OCI-LY1 (cell line): ENCODE results near the gene PANK4.
A peak's percentile ranks its signal among the peaks of the same experiment; 100 is the strongest.
"Not testable (repeated sequence)": the region's sequence is repeated elsewhere in the genome, so short reads cannot be mapped to it uniquely, and the experiment has no call there.

Source experiments
- H2AFZ ChIP-seq: fragments of 200-600 bp; sonication (generic), shearing (Covaris generic); 2 replicates; pipeline ENCODE4 v1.6.0; 2014; ENCODE audit warnings: antibody characterized with exemption, mild to moderate bottlenecking, low read length
- H3F3A ChIP-seq: fragments of 200-600 bp; sonication (generic), shearing (Covaris generic); 2 replicates; pipeline ENCODE4 v1.6.0; 2014; ENCODE audit warnings: mild to moderate bottlenecking, antibody characterized with exemption, low read length, moderate library complexity; ENCODE audit not compliant: insufficient read depth
- H3K27ac ChIP-seq: fragments of 200-600 bp; sonication (generic); 2 replicates; pipeline ENCODE4 v1.5.1; 2014; ENCODE audit warnings: low read length, mixed run types, mild to moderate bottlenecking, low read depth; ENCODE audit not compliant: poor library complexity, severe bottlenecking
- H3K27me3 ChIP-seq: fragments of 200-600 bp; sonication (generic); 2 replicates; pipeline ENCODE4 v1.6.0; 2014; ENCODE audit warnings: antibody characterized with exemption, mild to moderate bottlenecking, low read length, moderate library complexity; ENCODE audit not compliant: insufficient read depth
- H3K36me3 ChIP-seq: fragments of 200-600 bp; sonication (generic); 2 replicates; pipeline ENCODE4 v1.6.1; 2014; ENCODE audit warnings: mild to moderate bottlenecking, antibody characterized with exemption, low read length, moderate library complexity, mixed read lengths; ENCODE audit not compliant: insufficient read depth
- H3K4me1 ChIP-seq: fragments of 200-600 bp; sonication (generic); 2 replicates; pipeline ENCODE4 v1.5.1; 2014; ENCODE audit warnings: mild to moderate bottlenecking, low read length, moderate library complexity; ENCODE audit not compliant: insufficient read depth, severe bottlenecking
- H3K4me2 ChIP-seq: fragments of 200-600 bp; sonication (generic), shearing (Covaris generic); 2 replicates; pipeline ENCODE4 v1.6.1; 2014; ENCODE audit warnings: low read length
- H3K4me3 ChIP-seq: fragments of 200-600 bp; sonication (generic); 2 replicates; pipeline ENCODE4 v1.5.1; 2014; ENCODE audit warnings: low read length, low read depth, mild to moderate bottlenecking, mixed read lengths; ENCODE audit not compliant: poor library complexity, severe bottlenecking
- H3K79me2 ChIP-seq: fragments of 200-600 bp; shearing (Covaris generic); 2 replicates; pipeline ENCODE4 v1.6.1; 2016; ENCODE audit warnings: mixed run types, low read length, mixed read lengths; ENCODE audit not compliant: insufficient read depth
- H3K9ac ChIP-seq: fragments of 200-600 bp; sonication (generic), shearing (Covaris generic); 2 replicates; pipeline ENCODE4 v1.6.1; 2014; ENCODE audit warnings: mild to moderate bottlenecking, low read length, mixed read lengths
- H3K9me2 ChIP-seq: fragments of 200-600 bp; sonication (generic), shearing (Covaris generic); 2 replicates; pipeline ENCODE4 v1.6.1; 2014; ENCODE audit warnings: low read depth, mild to moderate bottlenecking, low read length, mixed read lengths
- H3K9me3 ChIP-seq: fragments of 200-600 bp; shearing (Covaris generic); 2 replicates; pipeline ENCODE4 v1.6.1; 2014; ENCODE audit warnings: low read length, mixed read lengths
- H4K20me1 ChIP-seq: fragments of 200-600 bp; sonication (generic), shearing (Covaris generic); 2 replicates; pipeline ENCODE4 v1.6.0; 2016; ENCODE audit warnings: mild to moderate bottlenecking, low read length; ENCODE audit not compliant: insufficient read depth
- CTCF ChIP-seq: fragments of 200-600 bp; sonication (generic), shearing (Covaris generic); IDR thresholded peaks from 2 replicates; pipeline ENCODE4 v1.5.1; 2017; ENCODE audit warnings: mild to moderate bottlenecking, antibody characterized with exemption, low read length, moderate library complexity, mixed read lengths
- EZH2 ChIP-seq: fragments of 200-600 bp; sonication (generic), shearing (Covaris generic); IDR thresholded peaks from 2 replicates; pipeline ENCODE4 v1.8.0; 2017; ENCODE audit warnings: borderline replicate concordance, mixed run types, mild to moderate bottlenecking, antibody characterized with exemption, low read length, moderate library complexity, mixed read lengths

The PANK4 gene

DNA sequence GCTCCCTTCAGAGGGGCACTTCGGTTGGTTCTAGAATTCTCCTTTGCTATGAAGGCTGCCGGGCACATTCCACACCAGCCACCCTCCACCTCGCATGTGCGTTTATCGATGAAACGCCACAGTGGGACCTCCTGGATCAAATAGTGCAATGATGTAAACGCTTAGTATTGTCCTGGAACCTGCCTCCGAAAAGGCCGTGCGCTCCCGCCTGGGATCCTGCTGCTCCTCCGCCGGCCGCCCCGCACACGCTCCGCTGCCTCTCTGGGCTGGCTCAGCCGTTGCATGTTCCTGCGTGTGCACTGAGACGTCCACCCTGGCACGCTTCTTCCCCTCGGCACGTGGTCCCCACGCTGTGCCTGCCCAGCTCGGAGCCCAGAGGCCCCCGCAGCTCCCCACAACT is 25.8 kb upstream of the PANK4 start:
- Histone ChIP-seq H3K79me2 (no peaks in the 10 kb centered on the region), H3K27ac (no peak overlapping the region), H3K27me3 (no peaks in the 10 kb centered on the region), H2AFZ (no peak overlapping the region), H3K9me3 (no peaks in the 10 kb centered on the region), H3K9ac (no peak overlapping the region), H3K9me2 (no peaks in the 10 kb centered on the region), H3K4me3 (no peak overlapping the region), H3K4me1 (peaks cover 37% of the 10 kb centered on the region), H4K20me1 (no peaks in the 10 kb centered on the region), H3K36me3 (no peaks in the 10 kb centered on the region), H3K4me2 (no peak overlapping the region), H3F3A (no peaks in the 10 kb centered on the region)
- TF ChIP-seq CTCF (no peak), EZH2 (no peak)

- H2AFZ ChIP-seq: not testable (repeated sequence)
Observed at GRCh38 chr1:2551544-2551943, 25.1 kb upstream of the PANK4 start.

DNA sequence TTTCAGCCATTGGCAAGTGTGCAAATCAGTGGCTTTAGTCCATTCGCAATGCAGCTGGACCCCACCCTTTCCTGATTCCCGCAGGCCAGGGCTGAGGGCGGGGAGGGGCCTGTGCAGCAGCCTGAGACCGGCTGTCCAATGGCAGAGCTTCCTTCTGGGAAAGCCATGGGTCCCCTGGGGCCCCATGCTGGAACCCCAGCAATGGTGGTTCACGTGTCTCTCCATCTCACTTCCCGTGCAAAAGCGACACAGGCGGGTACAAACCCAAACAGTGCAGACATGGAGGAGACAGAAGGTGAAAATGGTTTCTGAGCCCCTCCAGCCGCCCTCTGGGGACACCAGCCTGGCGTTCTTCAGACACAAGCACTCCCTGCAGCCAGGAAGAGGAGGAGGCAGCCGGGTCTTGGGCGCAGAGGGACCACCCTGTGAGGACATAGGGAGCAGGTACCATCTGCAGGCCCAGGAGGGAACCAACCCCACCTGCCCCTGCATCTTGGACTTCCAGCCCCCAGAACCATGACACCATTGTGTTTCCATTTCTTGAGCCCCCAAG is 24.0 kb upstream of the PANK4 start:
- H3K4me3 ChIP-seq, H3K9me2 ChIP-seq, H3K4me2 ChIP-seq, H3K36me3 ChIP-seq, H3K79me2 ChIP-seq, H3K9me3 ChIP-seq, H3F3A ChIP-seq, H2AFZ ChIP-seq, H3K27me3 ChIP-seq, H4K20me1 ChIP-seq, H3K9ac ChIP-seq, H3K27ac ChIP-seq: not testable (repeated sequence)
- H3K4me1 ChIP-seq: peaks cover 34% of the 10 kb centered on the region

More at GRCh38 chr1:2551544-2551943, 25.1 kb upstream of the PANK4 start:
- not testable (repeated sequence) for H3K36me3 ChIP-seq, H3K27ac ChIP-seq, H3K9me2 ChIP-seq, H3K4me2 ChIP-seq, H3K79me2 ChIP-seq, H3K9ac ChIP-seq, H3K9me3 ChIP-seq, H4K20me1 ChIP-seq, H3K27me3 ChIP-seq, H3K4me3 ChIP-seq, H3F3A ChIP-seq
- H3K4me1 ChIP-seq: peaks cover 43% of the 10 kb centered on the region

GRCh38 chr1:2549367-2550029 is 23.1 kb upstream of the PANK4 start:
- Histone ChIP-seq H3K4me2 (peak overlapping the region; percentile 77; the same call in 1 of the 2 replicates), H3K4me1 (peaks cover 34% of the 10 kb centered on the region), H3K4me3 (peak overlapping the region; percentile 67), H3K27ac (peak overlapping the region; percentile 89), H3K9ac (peak overlapping the region; percentile 60; the same call in 1 of the 2 replicates)
- H3K9me2 ChIP-seq, H3K36me3 ChIP-seq, H3K27me3 ChIP-seq, H3F3A ChIP-seq, H3K79me2 ChIP-seq, H4K20me1 ChIP-seq, H3K9me3 ChIP-seq, H2AFZ ChIP-seq: not testable (repeated sequence)
